SU-DHL-6 (cell line): ENCODE results near the gene CDH1.

ENCODE experiments used
- H2AFZ ChIP-seq: fragments of 200-600 bp; sonication (generic); 2 replicates; pipeline ENCODE4 v1.6.1; 2014; ENCODE audit warnings: low read depth, mild to moderate bottlenecking, moderate library complexity, mixed read lengths, antibody characterized with exemption, low read length; ENCODE audit not compliant: severe bottlenecking
- H3F3A ChIP-seq: fragments of 200-600 bp; shearing (Covaris generic); 2 replicates; pipeline ENCODE4 v1.6.0; 2016; ENCODE audit warnings: antibody characterized with exemption, mild to moderate bottlenecking; ENCODE audit not compliant: insufficient read depth
- H3K27ac ChIP-seq: fragments of 200-600 bp; sonication (generic); 2 replicates; pipeline ENCODE4 v1.5.1; 2016; ENCODE audit warnings: low read depth, mild to moderate bottlenecking, low read length, moderate library complexity, mixed read lengths
- H3K27me3 ChIP-seq: fragments of 200-600 bp; sonication (generic), shearing (Covaris generic); 2 replicates; pipeline ENCODE4 v1.6.0; 2014; ENCODE audit warnings: mild to moderate bottlenecking, low read length
- H3K36me3 ChIP-seq: fragments of 200-600 bp; sonication (generic); 2 replicates; pipeline ENCODE4 v1.6.1; 2014; ENCODE audit warnings: mild to moderate bottlenecking, low read length, mixed read lengths
- H3K4me2 ChIP-seq: fragments of 300-600, 200-600 bp; shearing (Covaris generic), sonication (generic); 2 replicates; pipeline ENCODE4 v1.6.0; 2014; ENCODE audit warnings: low read length, low read depth, mild to moderate bottlenecking; ENCODE audit not compliant: poor library complexity, severe bottlenecking
- H3K4me3 ChIP-seq: fragments of 200-600 bp; sonication (generic); 2 replicates; pipeline ENCODE4 v1.5.1; 2014; ENCODE audit warnings: antibody characterized with exemption, low read length, mild to moderate bottlenecking, mixed read lengths; ENCODE audit not compliant: insufficient read depth, poor library complexity, severe bottlenecking
- H3K79me2 ChIP-seq: fragments of 200-600 bp; sonication (generic); 2 replicates; pipeline ENCODE4 v1.6.1; 2014; ENCODE audit warnings: mild to moderate bottlenecking, low read length, moderate library complexity; ENCODE audit not compliant: insufficient read depth
- H3K9ac ChIP-seq: fragments of 200-600 bp; sonication (generic); 2 replicates; pipeline ENCODE4 v1.7.0; 2014; ENCODE audit warnings: mild to moderate bottlenecking, low read length
- H3K9me2 ChIP-seq: fragments of 200-600 bp; sonication (generic); replicated peaks from 2 replicates; pipeline ENCODE4 v1.6.1; 2014; ENCODE audit warnings: low read length; ENCODE audit not compliant: insufficient read depth
- H3K9me3 ChIP-seq: fragments of 200-600 bp; sonication (generic); 2 replicates; pipeline ENCODE4 v1.6.1; 2014; ENCODE audit warnings: low read length, mixed read lengths; ENCODE audit not compliant: insufficient read depth
- H4K20me1 ChIP-seq: fragments of 200-600 bp; sonication (generic); 2 replicates; pipeline ENCODE4 v1.6.1; 2014; ENCODE audit warnings: low read depth, mild to moderate bottlenecking, antibody characterized with exemption, low read length, moderate library complexity, mixed read lengths
- EZH2phosphoT487 ChIP-seq: fragments of 200-600 bp; sonication (generic), shearing (Covaris generic); conservative IDR thresholded peaks from 2 replicates; pipeline ENCODE4 v1.6.1; 2018; ENCODE audit warnings: mild to moderate bottlenecking, antibody characterized with exemption, low read length, moderate library complexity, mixed read lengths
- TF ChIP-seq, protein P1 (sequence below): fragments of 200-600 bp; sonication (generic); IDR thresholded peaks from one replicate; pipeline ENCODE4 v1.5.1; 2017; ENCODE audit warnings: antibody characterized with exemption, mild to moderate bottlenecking, low read length, moderate library complexity; ENCODE audit not compliant: insufficient read depth, poor library complexity, severe bottlenecking

Gene CDH1

GRCh38 chr16:68802190-68802589 lies 65.1 kb downstream of the CDH1 start:
- H3K9me3 ChIP-seq = no peaks in the 10 kb centered on the region
- no peak overlapping the region for H3K27ac ChIP-seq
- no peaks in the 10 kb centered on the region for H3F3A ChIP-seq
- H3K36me3 ChIP-seq = no peaks in the 10 kb centered on the region
- TF ChIP-seq, protein P1, sequence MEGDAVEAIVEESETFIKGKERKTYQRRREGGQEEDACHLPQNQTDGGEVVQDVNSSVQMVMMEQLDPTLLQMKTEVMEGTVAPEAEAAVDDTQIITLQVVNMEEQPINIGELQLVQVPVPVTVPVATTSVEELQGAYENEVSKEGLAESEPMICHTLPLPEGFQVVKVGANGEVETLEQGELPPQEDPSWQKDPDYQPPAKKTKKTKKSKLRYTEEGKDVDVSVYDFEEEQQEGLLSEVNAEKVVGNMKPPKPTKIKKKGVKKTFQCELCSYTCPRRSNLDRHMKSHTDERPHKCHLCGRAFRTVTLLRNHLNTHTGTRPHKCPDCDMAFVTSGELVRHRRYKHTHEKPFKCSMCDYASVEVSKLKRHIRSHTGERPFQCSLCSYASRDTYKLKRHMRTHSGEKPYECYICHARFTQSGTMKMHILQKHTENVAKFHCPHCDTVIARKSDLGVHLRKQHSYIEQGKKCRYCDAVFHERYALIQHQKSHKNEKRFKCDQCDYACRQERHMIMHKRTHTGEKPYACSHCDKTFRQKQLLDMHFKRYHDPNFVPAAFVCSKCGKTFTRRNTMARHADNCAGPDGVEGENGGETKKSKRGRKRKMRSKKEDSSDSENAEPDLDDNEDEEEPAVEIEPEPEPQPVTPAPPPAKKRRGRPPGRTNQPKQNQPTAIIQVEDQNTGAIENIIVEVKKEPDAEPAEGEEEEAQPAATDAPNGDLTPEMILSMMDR = no peak
- TF ChIP-seq EZH2phosphoT487 = no peak
- no peaks in the 10 kb centered on the region for H4K20me1 ChIP-seq
- H3K79me2 ChIP-seq = no peaks in the 10 kb centered on the region
- no peak overlapping the region for H2AFZ ChIP-seq
- H3K4me2 ChIP-seq = no peak overlapping the region
- H3K27me3 ChIP-seq = no peaks in the 10 kb centered on the region
- no peak overlapping the region for H3K4me3 ChIP-seq
- H3K9ac ChIP-seq = no peak overlapping the region
- no peaks in the 10 kb centered on the region for H3K9me2 ChIP-seq

GRCh38 chr16:68806422-68806821 lies 69.3 kb downstream of the CDH1 start:
- TF ChIP-seq, protein P1 = no peak
- TF ChIP-seq EZH2phosphoT487 = no peak
- no peak overlapping the region for H2AFZ ChIP-seq
- no peak overlapping the region for H3K4me3 ChIP-seq
- H3K4me2 ChIP-seq = no peak overlapping the region
- no peak overlapping the region for H3K27ac ChIP-seq
- no peaks in the 10 kb centered on the region for H3K27me3 ChIP-seq
- H3F3A ChIP-seq = no peaks in the 10 kb centered on the region
- no peaks in the 10 kb centered on the region for H3K9me3 ChIP-seq
- no peaks in the 10 kb centered on the region for H3K9me2 ChIP-seq
- H4K20me1 ChIP-seq = no peaks in the 10 kb centered on the region
- H3K79me2 ChIP-seq = no peaks in the 10 kb centered on the region
- H3K9ac ChIP-seq = no peak overlapping the region
- H3K36me3 ChIP-seq = no peaks in the 10 kb centered on the region

DNA sequence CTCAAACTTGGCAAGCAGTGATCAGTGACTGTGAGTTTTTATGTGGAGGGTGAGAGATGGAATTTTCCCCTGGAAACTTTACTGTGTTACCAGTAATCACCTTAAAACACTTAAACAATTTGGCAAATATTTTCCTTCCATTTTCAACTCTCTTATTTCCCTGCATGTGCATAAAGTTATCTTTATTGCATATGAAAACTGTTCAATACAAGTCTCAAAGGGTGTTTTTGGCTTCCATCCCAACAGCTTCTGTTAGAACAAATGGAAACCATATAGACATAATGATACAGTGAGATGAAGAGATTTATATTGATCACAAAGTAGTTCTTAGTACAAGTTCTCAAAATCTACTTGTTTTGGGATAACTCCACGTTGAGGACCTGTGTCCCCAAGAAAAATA lies 69.9 kb downstream of the CDH1 start:
- H3K9me3 ChIP-seq = no peaks in the 10 kb centered on the region
- no peaks in the 10 kb centered on the region for H3F3A ChIP-seq
- no peaks in the 10 kb centered on the region for H3K36me3 ChIP-seq
- no peak for TF ChIP-seq EZH2phosphoT487
- TF ChIP-seq, protein P1 = no peak
- no peak overlapping the region for H3K9ac ChIP-seq
- no peaks in the 10 kb centered on the region for H4K20me1 ChIP-seq
- H2AFZ ChIP-seq = no peak overlapping the region
- H3K79me2 ChIP-seq = no peaks in the 10 kb centered on the region
- no peak overlapping the region for H3K4me3 ChIP-seq
- H3K9me2 ChIP-seq = no peaks in the 10 kb centered on the region
- no peak overlapping the region for H3K4me2 ChIP-seq
- no peak overlapping the region for H3K27ac ChIP-seq
- H3K27me3 ChIP-seq = no peaks in the 10 kb centered on the region
